HS-5 (cell line): Measurements from ENCODE around the gene PBX4.
"Not testable (repeated sequence)": the region's sequence is repeated elsewhere in the genome, so short reads cannot be mapped to it uniquely, and the experiment has no call there.

Source experiments
- DNase-seq: peaks from one replicate; pipeline ENCODE4 v3.0.0-alpha.2; 2012; ENCODE audit warnings: low read depth

PBX4 gene

GRCh38 chr19:19618219-19619051 lies at the start of gene PBX4:
Gene PBX4 (minus strand): TSS chr19:19618687. CDS start chr19:19618629, 58 bp downstream.
- DNase-seq: peak; percentile 63

- not testable (repeated sequence) for DNase-seq
Observed at GRCh38 chr19:19665420-19665948, 47.0 kb upstream of the PBX4 start.

GRCh38 chr19:19663256-19664120 lies 45.0 kb upstream of the PBX4 start, which contains the start of gene ATP13A1:
Gene ATP13A1 (minus strand): TSS chr19:19663676. CDS start chr19:19663666, 10 bp downstream.
- peak; percentile 88 for DNase-seq

- DNase-seq: no peak
Observed at GRCh38 chr19:19662871-19663255, 44.4 kb upstream of the PBX4 start.

GRCh38 chr19:19662344-19662743 lies 43.9 kb upstream of the PBX4 start:
- no peak for DNase-seq

GRCh38 chr19:19661675-19662251 lies 43.3 kb upstream of the PBX4 start:
- DNase-seq: no peak

- no peak for DNase-seq
Observed at GRCh38 chr19:19661141-19661674, 42.7 kb upstream of the PBX4 start.

DNA sequence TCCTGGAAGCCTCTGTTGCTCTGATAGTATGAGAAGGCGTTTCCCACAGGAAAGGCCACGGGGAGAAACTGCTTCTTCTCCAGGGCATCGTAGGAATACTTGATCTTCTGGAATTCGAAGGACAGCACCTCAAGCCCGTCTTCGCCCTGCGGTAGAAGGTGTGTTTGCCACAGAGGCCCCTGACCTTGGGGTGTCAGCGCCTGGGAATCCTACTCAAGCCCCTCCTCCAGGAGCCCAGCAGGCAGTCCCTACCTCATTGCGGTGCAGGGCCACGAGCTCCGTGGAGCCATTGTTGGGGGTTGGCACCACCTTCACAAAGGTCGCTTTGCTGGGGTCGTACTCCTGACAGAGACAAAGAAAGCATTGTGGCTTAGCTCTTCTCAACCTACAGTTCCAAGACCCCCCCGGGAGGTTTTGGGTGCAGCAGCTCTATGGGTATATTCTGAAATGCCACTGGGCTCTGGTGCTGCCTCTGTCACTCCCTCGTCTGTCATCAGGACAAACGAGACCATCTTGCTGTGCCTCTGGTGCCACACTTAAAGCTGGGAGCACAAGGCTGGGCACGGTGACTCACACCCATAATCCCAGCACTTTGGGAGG lies 41.3 kb upstream of the PBX4 start:
- no peak for DNase-seq

DNA sequence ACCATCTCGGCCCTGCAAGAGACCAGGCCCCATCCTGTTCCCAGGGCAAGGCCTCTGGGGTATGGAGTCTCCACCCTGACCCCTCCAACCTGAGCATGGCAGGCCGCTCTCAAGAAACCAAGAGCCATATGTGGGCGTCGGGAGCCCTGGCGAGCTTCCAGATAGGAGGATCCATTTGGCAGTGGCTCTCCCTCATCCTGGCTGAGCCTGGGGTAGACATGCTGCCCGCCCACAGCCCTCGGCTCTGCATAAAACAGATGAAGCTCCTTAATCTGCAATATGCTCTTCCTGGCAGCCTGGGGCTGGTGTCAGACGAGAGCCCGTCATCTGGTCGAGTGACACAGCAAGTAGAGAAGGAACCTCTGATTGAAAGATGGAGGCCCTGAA lies 38.9 kb upstream of the PBX4 start:
- no peak for DNase-seq

GRCh38 chr19:19656451-19657396 lies 38.2 kb upstream of the PBX4 start:
- no peak for DNase-seq

GRCh38 chr19:19655641-19656343 lies 37.3 kb upstream of the PBX4 start:
- no peak for DNase-seq

DNA sequence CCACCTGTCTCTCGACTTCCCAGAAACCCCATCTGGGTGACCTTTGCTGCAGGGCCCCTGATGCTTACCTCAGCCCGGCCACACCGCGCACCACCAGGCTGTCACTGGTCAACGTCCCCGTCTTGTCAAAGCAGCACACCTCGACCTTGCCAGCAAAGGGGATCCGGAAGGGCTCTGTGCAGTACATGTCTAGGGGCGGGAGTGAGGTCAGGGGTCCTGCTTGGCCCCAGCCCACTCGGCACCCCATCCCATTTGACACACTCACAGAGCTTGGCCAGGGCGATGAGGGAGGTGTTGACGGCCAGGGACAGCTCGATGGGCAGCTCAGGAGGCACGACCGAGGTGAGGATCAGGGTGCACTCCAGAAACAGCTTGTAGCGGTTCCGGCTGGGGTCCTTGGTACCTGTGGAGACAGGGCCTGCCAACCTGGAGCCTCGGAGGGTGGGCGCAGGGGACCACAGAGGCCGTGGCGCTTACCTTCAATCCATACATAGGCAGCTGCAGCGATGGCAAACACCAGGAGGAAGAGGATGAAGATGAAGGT lies 36.6 kb upstream of the PBX4 start:
- DNase-seq: no peak

DNA sequence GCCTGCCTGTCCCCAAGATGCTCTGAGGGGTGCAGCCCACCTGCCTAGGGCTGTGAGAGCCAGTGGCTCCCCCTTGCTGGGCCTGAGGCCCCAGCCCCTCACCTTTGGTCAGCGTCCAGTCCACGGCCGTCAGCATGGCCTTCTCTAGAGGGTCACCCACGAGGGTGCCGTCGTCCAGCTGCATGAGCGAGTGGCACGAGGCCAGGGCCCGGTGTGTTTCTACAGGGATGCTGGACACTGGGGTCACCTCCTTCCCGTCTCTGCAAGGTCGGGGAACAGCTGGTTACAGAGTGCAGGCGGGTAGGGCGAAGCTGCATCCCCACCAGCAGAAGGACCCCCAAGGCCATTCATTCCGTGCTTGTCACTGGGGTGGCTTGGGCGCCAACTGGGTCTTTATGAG lies 36.0 kb upstream of the PBX4 start:
- DNase-seq: no peak

DNA sequence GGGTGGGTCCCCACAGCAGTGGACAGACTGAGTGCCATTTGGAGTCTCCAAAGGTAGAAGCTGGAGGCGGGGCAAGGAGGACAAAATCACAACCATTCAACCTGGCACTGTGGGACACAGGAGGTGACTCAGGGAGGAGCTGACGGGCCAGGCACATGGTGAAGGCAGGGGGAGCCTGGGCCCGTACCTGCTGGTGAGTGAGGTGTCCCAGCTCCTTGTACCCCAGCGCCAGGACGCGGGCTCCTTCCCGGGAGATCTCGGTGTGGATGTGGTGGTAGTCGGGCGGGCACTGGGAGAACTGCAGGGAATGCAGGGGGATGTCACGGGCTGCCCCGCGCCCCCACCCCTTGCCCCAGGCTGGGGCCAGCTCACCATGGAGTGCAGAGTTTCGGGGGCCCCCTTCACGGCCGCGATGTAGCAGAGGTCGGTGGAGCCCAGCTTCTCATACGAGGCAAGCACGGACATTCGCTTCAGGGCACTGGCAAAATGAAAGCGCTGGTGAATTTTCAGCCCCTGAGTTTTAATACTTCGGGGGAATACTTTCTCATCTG lies 35.2 kb upstream of the PBX4 start:
- no peak for DNase-seq

- no peak for DNase-seq
Observed at GRCh38 chr19:19652482-19653295, 34.2 kb upstream of the PBX4 start.

GRCh38 chr19:19651076-19651475 lies 32.6 kb upstream of the PBX4 start:
- DNase-seq: no peak

DNA sequence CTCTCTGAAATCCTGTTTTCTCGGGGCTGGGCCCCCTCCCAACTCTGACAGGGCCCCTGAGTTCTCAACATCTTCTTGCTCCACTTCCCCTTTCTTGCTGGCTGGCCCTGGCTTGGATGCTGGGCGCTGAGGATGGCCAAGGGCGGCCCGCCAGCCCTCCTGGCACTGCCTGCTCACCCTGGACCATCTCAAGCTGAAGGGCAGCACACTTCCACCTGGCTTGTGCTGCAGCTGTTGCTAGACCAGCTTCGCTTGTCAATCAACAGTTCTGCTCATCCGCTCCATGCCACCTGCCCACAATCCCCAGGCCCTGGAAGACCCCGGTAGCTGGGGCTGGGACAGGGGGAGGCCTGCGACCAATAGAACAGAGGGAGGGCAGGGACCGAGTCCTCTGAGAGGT lies 31.8 kb upstream of the PBX4 start:
- no peak for DNase-seq

DNA sequence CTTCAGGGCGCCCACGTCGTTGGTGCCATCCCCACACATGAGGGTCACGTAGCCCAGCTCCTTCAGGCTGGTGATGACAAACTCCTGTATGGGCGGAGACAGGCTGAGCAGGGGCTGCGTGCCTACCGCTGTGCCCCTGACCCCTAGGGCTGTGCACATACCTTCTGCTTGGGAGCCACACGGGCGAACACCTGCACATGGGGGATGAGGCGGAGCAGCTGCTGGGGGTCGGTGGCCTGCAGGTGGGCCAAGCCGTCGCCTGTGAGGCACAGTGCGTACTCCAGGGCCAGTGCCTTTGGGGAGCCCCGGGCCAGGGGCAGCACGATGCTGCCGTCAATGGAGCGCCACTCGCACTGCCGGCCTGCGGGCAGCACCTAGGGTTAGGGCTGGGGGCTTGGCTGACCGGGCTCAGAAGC lies 31.1 kb upstream of the PBX4 start:
- no peak for DNase-seq
